Retina (tissue), 1 donor: ENCODE measurements around the gene LCP1.
"Not testable (repeated sequence)": the region's sequence is repeated elsewhere in the genome, so short reads cannot be mapped to it uniquely, and the experiment has no call there.

Experiments
- DNase-seq: peaks from one replicate; pipeline ENCODE4 v3.0.0-alpha.2; 2016

Gene LCP1

GRCh38 chr13:46181840-46182490, at the start of gene LCP1:
LCP1 (minus strand) TSS chr13:46182177; CDS start chr13:46159662, 22,515 bp downstream.
- no peak for DNase-seq

GRCh38 chr13:46229251-46229650, 47.3 kb upstream of the LCP1 start:
- no peak for DNase-seq

- DNase-seq = not testable (repeated sequence)
These were observed 38.3 kb upstream of the LCP1 start for GRCh38 chr13:46220234-46220633.

- not testable (repeated sequence) for DNase-seq
These were observed 32.8 kb upstream of the LCP1 start for GRCh38 chr13:46214741-46215140.

GRCh38 chr13:46213242-46213641, 31.3 kb upstream of the LCP1 start:
- no peak for DNase-seq

GRCh38 chr13:46211483-46212351, 29.7 kb upstream of the LCP1 start, which contains the start of gene LRRC63:
LRRC63 (plus strand) TSS chr13:46211928; CDS start chr13:46213035, 1,107 bp downstream.
- peak; percentile 82 for DNase-seq

GRCh38 chr13:46211116-46211482, 29.1 kb upstream of the LCP1 start:
- DNase-seq = no peak

- no peak for DNase-seq
These were observed 28.5 kb upstream of the LCP1 start for GRCh38 chr13:46210362-46211083.

GRCh38 chr13:46207828-46208227, 25.9 kb upstream of the LCP1 start:
- DNase-seq = peak; percentile 45

- DNase-seq = no peak
These were observed 24.2 kb upstream of the LCP1 start for GRCh38 chr13:46206143-46206542.

- DNase-seq = no peak
These were observed 21.0 kb upstream of the LCP1 start for GRCh38 chr13:46202966-46203365.

GRCh38 chr13:46202188-46202795, 20.3 kb upstream of the LCP1 start:
- DNase-seq = no peak

GRCh38 chr13:46198696-46199193, 16.8 kb upstream of the LCP1 start:
- no peak for DNase-seq

- DNase-seq = no peak
These were observed 15.5 kb upstream of the LCP1 start for GRCh38 chr13:46197299-46198048.

GRCh38 chr13:46195016-46195415, 13.0 kb upstream of the LCP1 start:
- DNase-seq = no peak

GRCh38 chr13:46192412-46192811, 10.4 kb upstream of the LCP1 start:
- no peak for DNase-seq

GRCh38 chr13:46185634-46186033, 3.7 kb upstream of the LCP1 start:
- no peak for DNase-seq

- no peak for DNase-seq
These were observed 2.3 kb upstream of the LCP1 start for GRCh38 chr13:46184277-46184699.

- no peak for DNase-seq
These were observed 1.3 kb upstream of the LCP1 start for GRCh38 chr13:46183018-46183946.

- no peak for DNase-seq
These were observed 507 bp upstream of the LCP1 start for GRCh38 chr13:46182491-46182877.

GRCh38 chr13:46181377-46181839, 569 bp downstream of the LCP1 start:
- DNase-seq = no peak
